ENCODE measurements around the gene GIMAP8. TPM values are rescaled to one million over a fixed set of nuclear protein-coding genes. Genes with fewer than 3 reads are reported as not detected.

GIMAP8 gene
- total and polyA plus RNA-seq, 2 of the 8 experiments (the other 6 are each of a cell fraction or from before 2014, with no cell fraction given), result not detected

- TF ChIP-seq TAF1 (IDR thresholded peaks at IDR 0.05; ENCODE audit: low read depth, low read length) (peak; percentile 58), SIX5 (IDR thresholded peaks at IDR 0.05; ENCODE audit: low read depth, low read length) (no peak), RFX5 (IDR thresholded peaks at IDR 0.05; ENCODE audit: borderline replicate concordance, low read depth, low read length) (no peak), ATF2 (IDR thresholded peaks at IDR 0.05; ENCODE audit: low read length) (peak; percentile 73), KDM5A (IDR thresholded peaks at IDR 0.05; ENCODE audit: low read length) (no peak), NANOG (IDR thresholded peaks at IDR 0.05; ENCODE audit: insufficient read depth, low read depth, low read length, poor library complexity, severe bottlenecking) (peak; percentile 93), SP4 (IDR thresholded peaks at IDR 0.05; ENCODE audit: low read length) (no peak), BACH1 (IDR thresholded peaks at IDR 0.05; ENCODE audit: low read length) (no peak), CTCF (IDR thresholded peaks at IDR 0.05; ENCODE audit: control extremely low read depth in 1 of 3, insufficient read depth in 1 of 3, low read depth in 1 of 3, low read length in 3 of 3) (no peak), KDM4A (IDR thresholded peaks at IDR 0.05; ENCODE audit: low read depth, low read length, severe bottlenecking) (no peak), SUZ12 (IDR thresholded peaks at IDR 0.05; ENCODE audit: low read length) (no peak), CHD1 (IDR thresholded peaks at IDR 0.05; ENCODE audit: low read depth, low read length) (no peak), GABPA (IDR thresholded peaks at IDR 0.05; ENCODE audit: borderline replicate concordance, insufficient read depth, low read length) (no peak), GTF2F1 (IDR thresholded peaks at IDR 0.05; ENCODE audit: borderline replicate concordance, low read depth, low read length) (no peak), SP2 (IDR thresholded peaks at IDR 0.05; ENCODE audit: low read length) (no peak), YY1 (IDR thresholded peaks at IDR 0.05; ENCODE audit: low read depth, low read length) (peak; percentile 92), JUN (IDR thresholded peaks at IDR 0.05; ENCODE audit: low read depth, low read length) (no peak), EGR1 (IDR thresholded peaks at IDR 0.05; ENCODE audit: borderline replicate concordance, low read depth, low read length) (no peak), BRCA1 (IDR thresholded peaks at IDR 0.05; ENCODE audit: low read depth, low read length) (no peak)
Observed at GRCh38 chr7:150401861-150402631, 48.4 kb upstream of the GIMAP8 start (continued).

All from H1 (cell line).